ENCODE measurements around the gene GNAS.

DNA sequence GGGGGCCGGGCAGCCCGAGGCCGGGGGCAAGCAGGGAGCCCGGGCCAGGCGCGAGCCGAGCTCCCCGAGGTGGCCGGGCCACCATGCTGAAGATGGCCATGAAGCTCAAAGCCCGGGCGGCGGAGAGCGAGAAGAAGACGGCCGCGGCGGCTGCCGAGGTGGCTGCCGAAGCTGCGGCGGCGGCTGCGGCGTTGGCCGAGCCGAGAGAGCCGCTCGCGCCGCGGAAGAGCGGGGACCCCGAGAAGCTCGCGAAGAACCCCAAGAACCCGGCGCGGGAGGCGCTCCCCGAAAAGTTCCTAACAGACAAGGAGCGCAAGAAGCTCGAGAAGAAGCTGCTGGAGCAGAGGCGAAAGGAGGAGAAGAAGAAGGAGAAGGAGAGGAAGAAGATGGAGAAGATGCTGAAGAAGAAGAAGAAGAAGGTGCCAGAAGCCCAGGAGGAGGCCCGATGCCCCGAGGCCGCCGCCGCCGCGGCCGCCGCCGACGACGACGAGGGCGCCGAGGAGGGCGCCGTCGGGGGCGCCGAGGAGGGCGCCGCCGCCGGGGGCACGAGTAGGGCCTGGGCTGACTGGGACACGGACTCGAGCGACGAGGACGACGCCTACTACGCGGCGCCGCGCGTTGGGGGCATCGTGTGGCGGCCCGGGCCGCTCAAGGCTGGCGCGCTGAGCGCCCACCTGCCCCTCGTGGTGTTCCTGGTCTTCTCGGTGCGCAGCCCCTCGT lies 37.4 kb downstream of the GNAS start:
- TF ChIP-seq, protein P1, sequence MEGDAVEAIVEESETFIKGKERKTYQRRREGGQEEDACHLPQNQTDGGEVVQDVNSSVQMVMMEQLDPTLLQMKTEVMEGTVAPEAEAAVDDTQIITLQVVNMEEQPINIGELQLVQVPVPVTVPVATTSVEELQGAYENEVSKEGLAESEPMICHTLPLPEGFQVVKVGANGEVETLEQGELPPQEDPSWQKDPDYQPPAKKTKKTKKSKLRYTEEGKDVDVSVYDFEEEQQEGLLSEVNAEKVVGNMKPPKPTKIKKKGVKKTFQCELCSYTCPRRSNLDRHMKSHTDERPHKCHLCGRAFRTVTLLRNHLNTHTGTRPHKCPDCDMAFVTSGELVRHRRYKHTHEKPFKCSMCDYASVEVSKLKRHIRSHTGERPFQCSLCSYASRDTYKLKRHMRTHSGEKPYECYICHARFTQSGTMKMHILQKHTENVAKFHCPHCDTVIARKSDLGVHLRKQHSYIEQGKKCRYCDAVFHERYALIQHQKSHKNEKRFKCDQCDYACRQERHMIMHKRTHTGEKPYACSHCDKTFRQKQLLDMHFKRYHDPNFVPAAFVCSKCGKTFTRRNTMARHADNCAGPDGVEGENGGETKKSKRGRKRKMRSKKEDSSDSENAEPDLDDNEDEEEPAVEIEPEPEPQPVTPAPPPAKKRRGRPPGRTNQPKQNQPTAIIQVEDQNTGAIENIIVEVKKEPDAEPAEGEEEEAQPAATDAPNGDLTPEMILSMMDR (IDR thresholded peaks at IDR 0.05), result no peak
- TF ChIP-seq POLR2A (IDR thresholded peaks at IDR 0.05) (no peak), EP300 (IDR thresholded peaks at IDR 0.05) (no peak), POLR2AphosphoS5 (IDR thresholded peaks at IDR 0.05) (no peak)

All from gastroesophageal sphincter (tissue), 3 donors.